Neuronal stem cell (in vitro differentiated cells): ENCODE measurements around the gene TEX28.

Experiments used
- DNase-seq: peaks from one replicate; pipeline ENCODE4 v3.0.0-alpha.2; 2013; ENCODE audit warnings: low spot score
- H2AFZ ChIP-seq: one replicate; pipeline ENCODE4 v1.6.1; 2013; ENCODE audit warnings: mild to moderate bottlenecking, low read length, inconsistent platforms
- H2AK5ac ChIP-seq: 2 replicates; pipeline ENCODE4 v1.6.1; 2013; ENCODE audit warnings: low read depth, mild to moderate bottlenecking, inconsistent platforms, low read length, moderate library complexity, mixed read lengths
- H2BK120ac ChIP-seq: 2 replicates; pipeline ENCODE4 v1.6.1; 2013; ENCODE audit warnings: low read depth, mild to moderate bottlenecking, inconsistent platforms, low read length, moderate library complexity, mixed read lengths
- H2BK12ac ChIP-seq: one replicate; pipeline ENCODE4 v1.6.1; 2013; ENCODE audit warnings: low read length, inconsistent platforms
- H2BK15ac ChIP-seq: 2 replicates; pipeline ENCODE4 v1.6.1; 2013; ENCODE audit warnings: mild to moderate bottlenecking, low read length, inconsistent platforms, mixed read lengths
- H2BK5ac ChIP-seq: one replicate; pipeline ENCODE4 v1.6.1; 2013; ENCODE audit warnings: inconsistent platforms, mild to moderate bottlenecking, low read length, moderate library complexity
- H3K14ac ChIP-seq: one replicate; pipeline ENCODE4 v1.6.1; 2013; ENCODE audit warnings: low read length, inconsistent platforms
- H3K18ac ChIP-seq: 2 replicates; pipeline ENCODE4 v1.6.1; 2013; ENCODE audit warnings: low read length, inconsistent platforms
- H3K23ac ChIP-seq: 2 replicates; pipeline ENCODE4 v1.6.1; 2013; ENCODE audit warnings: low read depth, mild to moderate bottlenecking, mixed read lengths, low read length, inconsistent platforms; ENCODE audit not compliant: poor library complexity
- H3K27ac ChIP-seq: replicated peaks from 3 replicates; pipeline ENCODE4 v1.5.1; 2013; ENCODE audit warnings: low read length, inconsistent platforms
- H3K27me3 ChIP-seq, 3 experiments: 2 replicates each; pipeline ENCODE4 v1.6.1; 2013; ENCODE audit warnings: low read length in 3 of 3, mild to moderate bottlenecking in 2 of 3, inconsistent platforms in 1 of 3, low read depth in 1 of 3, mixed read lengths in 1 of 3, moderate library complexity in 1 of 3; ENCODE audit not compliant: control insufficient read depth in 3 of 3, insufficient read depth in 3 of 3
- H3K36me3 ChIP-seq, 2 donors: replicated peaks in 1 of 2; 2 replicates each; pipeline ENCODE4 v1.6.1; 2013; ENCODE audit warnings: low read length in 2 of 2; ENCODE audit not compliant: control insufficient read depth in 2 of 2, insufficient read depth in 2 of 2
- H3K4ac ChIP-seq: 2 replicates; pipeline ENCODE4 v1.6.1; 2013; ENCODE audit warnings: inconsistent platforms, mild to moderate bottlenecking, low read length, moderate library complexity
- H3K4me1 ChIP-seq, 2 donors: 1 replicate in 1 of 2; 2 replicates in 1 of 2; pipeline ENCODE4 v1.6.1; 2013; ENCODE audit warnings: low read length in 2 of 2, low read depth in 1 of 2; ENCODE audit not compliant: control insufficient read depth in 2 of 2, insufficient read depth in 1 of 2
- H3K4me2 ChIP-seq: one replicate; pipeline ENCODE4 v1.6.1; 2013; ENCODE audit warnings: mild to moderate bottlenecking, low read length, inconsistent platforms; ENCODE audit not compliant: insufficient read depth, poor library complexity, severe bottlenecking
- H3K4me3 ChIP-seq, 2 donors: 2 replicates each; pipeline ENCODE4 v1.5.1; 2013; ENCODE audit warnings: low read length in 2 of 2, mild to moderate bottlenecking in 2 of 2, inconsistent platforms in 1 of 2, moderate library complexity in 1 of 2
- H3K79me1 ChIP-seq: one replicate; pipeline ENCODE4 v1.6.1; 2013; ENCODE audit warnings: low read depth, mild to moderate bottlenecking, inconsistent platforms, low read length, moderate library complexity
- H3K9ac ChIP-seq: one replicate; pipeline ENCODE4 v1.6.1; 2013; ENCODE audit warnings: mild to moderate bottlenecking, low read depth, low read length, inconsistent platforms; ENCODE audit not compliant: poor library complexity
- H3K9me3 ChIP-seq, 2 donors: replicated peaks in 1 of 2; 2 replicates each; pipeline versions ENCODE3 to v1.6.1; 2013; ENCODE audit warnings: low read length in 2 of 2, mild to moderate bottlenecking in 2 of 2, inconsistent platforms in 1 of 2, low read depth in 1 of 2, mixed read lengths in 1 of 2, moderate library complexity in 1 of 2; ENCODE audit not compliant: control insufficient read depth in 2 of 2, insufficient read depth in 1 of 2
- H4K8ac ChIP-seq: one replicate; pipeline ENCODE4 v1.6.1; 2013; ENCODE audit warnings: low read depth, mild to moderate bottlenecking, inconsistent platforms, low read length, moderate library complexity
- H4K91ac ChIP-seq: one replicate; pipeline ENCODE4 v1.6.1; 2013; ENCODE audit warnings: low read length, low read depth, mild to moderate bottlenecking, inconsistent platforms; ENCODE audit not compliant: poor library complexity
- WGBS, 2 donors: extraction: QIAGEN DNeasy Blood & Tissue Kit; methylation state at CpG; one replicate each; pipeline ENCODE4 v1.1.7; 2013; ENCODE audit warnings: missing lambda C conversion rate in 2 of 2, mixed read lengths in 1 of 2; ENCODE audit not compliant: insufficient read length in 2 of 2, insufficient replicate concordance in 1 of 2; ENCODE audit errors: extremely low coverage in 2 of 2; 5-methylcytosine and 5-hydroxymethylcytosine counted together

Gene TEX28

DNA sequence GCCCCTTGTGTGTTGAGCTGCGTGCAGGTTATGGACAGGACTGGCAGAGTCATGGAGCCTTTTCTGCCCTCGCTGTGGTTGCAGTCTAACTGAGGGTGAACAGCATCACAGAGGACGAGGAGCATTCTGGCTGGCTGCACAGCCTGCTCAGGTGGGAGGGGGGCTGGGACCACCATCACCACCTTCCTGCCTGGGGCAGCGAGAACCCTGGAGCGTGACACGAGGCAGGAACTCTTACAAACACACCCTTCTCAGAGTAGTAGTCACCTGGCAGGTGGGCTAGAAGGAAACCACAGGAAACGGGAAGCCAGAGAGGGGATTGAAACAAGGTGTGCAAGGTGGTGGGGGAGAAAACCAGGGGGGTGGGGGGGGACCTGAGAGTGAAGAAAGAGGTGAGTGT, 26.2 kb upstream of the TEX28 start:
- no peak overlapping the region for H3K4me2 ChIP-seq
- DNase-seq = no peak
- no peak overlapping the region for H3K27ac ChIP-seq
- H3K9me3 ChIP-seq = no peaks in the 10 kb centered on the region
- no CpG with 5 or more reads among the region's 7 CpGs for WGBS, 2 donors
- H2BK12ac ChIP-seq = no peak overlapping the region
- no peak overlapping the region for H4K91ac ChIP-seq
- H3K36me3 ChIP-seq = no peaks in the 10 kb centered on the region
- peak overlapping the region; percentile 21 for H3K14ac ChIP-seq
- no peak overlapping the region for H4K8ac ChIP-seq
- H2BK5ac ChIP-seq = no peak overlapping the region
- no peak overlapping the region for H3K4me3 ChIP-seq
- no peak overlapping the region for H3K18ac ChIP-seq
- H2AK5ac ChIP-seq = no peak overlapping the region
- H2BK15ac ChIP-seq = no peak overlapping the region
- H3K4me1 ChIP-seq = no peaks in the 10 kb centered on the region
- H3K23ac ChIP-seq = no peak overlapping the region
- H3K4ac ChIP-seq = no peak overlapping the region
- no peaks in the 10 kb centered on the region for H3K79me1 ChIP-seq
- H3K9ac ChIP-seq = no peak overlapping the region
- no peak overlapping the region for H2AFZ ChIP-seq
- peaks cover 0 to 52% (median 0%) of the 10 kb centered on the region in 3 experiments for H3K27me3 ChIP-seq
- no peak overlapping the region for H2BK120ac ChIP-seq

DNA sequence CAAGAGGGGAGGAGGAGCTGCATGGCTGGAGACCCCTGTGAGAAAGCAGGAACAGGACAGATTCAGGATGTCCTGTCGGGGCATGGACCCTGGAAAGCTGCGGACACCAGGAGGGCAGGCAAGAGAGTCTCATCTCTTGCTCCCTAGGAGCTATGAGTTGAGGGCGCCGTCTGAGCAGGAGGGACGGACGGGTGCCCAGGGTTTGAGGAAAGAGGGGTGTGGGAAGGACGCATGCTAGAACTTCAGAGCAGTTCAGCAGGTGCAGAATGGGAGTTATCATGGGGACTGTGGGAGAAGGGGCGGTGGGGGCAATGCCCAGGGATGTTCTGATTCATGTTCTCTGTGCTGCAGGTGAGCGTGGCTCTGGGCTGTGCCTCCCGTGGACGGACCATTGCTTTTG, 25.5 kb upstream of the TEX28 start:
- H3K23ac ChIP-seq = no peak overlapping the region
- peaks cover 0 to 54% (median 0%) of the 10 kb centered on the region in 3 experiments for H3K27me3 ChIP-seq
- H3K4me3 ChIP-seq = no peak overlapping the region
- no peak overlapping the region for H3K4ac ChIP-seq
- no peak overlapping the region for H2BK120ac ChIP-seq
- H2AK5ac ChIP-seq = no peak overlapping the region
- no peak overlapping the region for H3K18ac ChIP-seq
- H4K8ac ChIP-seq = no peak overlapping the region
- H3K4me1 ChIP-seq = no peaks in the 10 kb centered on the region
- H2BK15ac ChIP-seq = no peak overlapping the region
- H3K9me3 ChIP-seq = no peaks in the 10 kb centered on the region
- DNase-seq = no peak
- no peak overlapping the region for H4K91ac ChIP-seq
- H2AFZ ChIP-seq = no peak overlapping the region
- no CpG with 5 or more reads among the region's 11 CpGs for WGBS, 2 donors
- no peak overlapping the region for H3K4me2 ChIP-seq
- no peak overlapping the region for H3K14ac ChIP-seq
- no peak overlapping the region for H2BK5ac ChIP-seq
- H3K36me3 ChIP-seq = no peaks in the 10 kb centered on the region
- no peak overlapping the region for H2BK12ac ChIP-seq
- no peak overlapping the region for H3K9ac ChIP-seq
- H3K27ac ChIP-seq = no peak overlapping the region
- no peaks in the 10 kb centered on the region for H3K79me1 ChIP-seq

DNA sequence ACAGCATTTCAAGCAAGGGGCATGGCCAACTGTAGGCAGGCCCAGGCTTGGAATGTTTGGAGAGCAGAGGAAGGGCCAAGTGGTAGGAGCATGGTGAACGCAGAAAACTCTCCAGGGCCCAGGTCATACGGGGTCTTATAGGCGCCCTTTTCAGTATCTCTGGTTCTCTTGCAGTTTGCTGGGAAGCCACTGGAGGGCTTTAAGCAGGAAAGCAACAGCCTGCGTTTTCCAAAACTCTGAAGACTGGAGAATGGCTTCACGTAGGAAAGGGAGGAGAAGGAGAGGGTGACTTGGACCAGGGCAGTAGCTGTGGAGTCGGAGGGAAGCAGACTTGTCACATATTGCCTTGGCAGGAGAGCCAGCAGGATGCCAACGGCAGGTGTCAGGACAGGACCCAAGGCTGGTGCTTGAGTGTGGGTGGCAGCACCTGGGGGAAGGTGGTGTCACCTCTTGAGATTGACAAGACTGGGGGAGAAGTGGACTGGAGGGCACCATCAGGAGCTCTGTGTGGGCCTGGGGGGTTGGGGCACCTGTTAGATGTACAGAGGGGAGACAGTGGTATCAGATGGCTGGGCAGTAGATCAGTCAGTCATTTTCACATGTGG, 22.6 kb upstream of the TEX28 start:
- no CpG with 5 or more reads among the region's 7 CpGs for WGBS, 2 donors

DNA sequence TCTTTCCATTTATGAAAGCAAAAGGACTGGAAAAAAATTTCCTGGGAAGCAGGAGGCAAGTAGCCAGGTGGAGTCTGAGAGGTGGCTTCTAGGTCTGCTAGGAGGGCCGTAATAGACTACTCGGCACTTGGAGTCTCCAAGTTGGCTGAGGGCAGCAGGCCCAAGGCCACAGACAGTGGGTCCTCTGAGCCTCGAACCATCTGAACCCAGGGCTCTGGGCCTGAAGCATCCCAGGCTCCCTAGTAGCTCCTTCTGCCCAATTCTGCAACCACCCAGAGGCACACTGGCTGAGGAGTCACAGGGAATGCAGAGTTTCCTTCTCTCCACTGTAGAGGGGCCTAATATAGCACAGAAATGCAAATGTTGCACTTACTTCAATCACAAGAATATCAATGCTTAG, 20.5 kb upstream of the TEX28 start:
- no peaks in the 10 kb centered on the region for H3K9me3 ChIP-seq
- no peak overlapping the region for H2AFZ ChIP-seq
- peaks cover 0 to 57% (median 0%) of the 10 kb centered on the region in 3 experiments for H3K27me3 ChIP-seq
- WGBS, 2 donors = no CpG with 5 or more reads among the region's 3 CpGs
- no peak overlapping the region for H3K4me3 ChIP-seq
- H3K14ac ChIP-seq = no peak overlapping the region
- H4K8ac ChIP-seq = no peak overlapping the region
- no peaks in the 10 kb centered on the region for H3K36me3 ChIP-seq
- H3K9ac ChIP-seq = no peak overlapping the region
- H2BK12ac ChIP-seq = no peak overlapping the region
- H2BK120ac ChIP-seq = no peak overlapping the region
- DNase-seq = no peak
- peaks cover 0 to 5% of the 10 kb centered on the region in 2 donors for H3K4me1 ChIP-seq
- H3K4me2 ChIP-seq = no peak overlapping the region
- no peaks in the 10 kb centered on the region for H3K79me1 ChIP-seq
- no peak overlapping the region for H2AK5ac ChIP-seq
- no peak overlapping the region for H3K4ac ChIP-seq
- no peak overlapping the region for H2BK15ac ChIP-seq
- no peak overlapping the region for H3K27ac ChIP-seq
- no peak overlapping the region for H3K18ac ChIP-seq
- no peak overlapping the region for H2BK5ac ChIP-seq
- H4K91ac ChIP-seq = no peak overlapping the region
- H3K23ac ChIP-seq = no peak overlapping the region

More for the DNA sequence above, 22.6 kb upstream of the TEX28 start:
- Histone ChIP-seq H3K27ac (no peak overlapping the region), H3K27me3 (peaks cover 0 to 49% (median 0%) of the 10 kb centered on the region in 3 experiments), H3K36me3 (no peaks in the 10 kb centered on the region), H2BK5ac (no peak overlapping the region), H3K23ac (no peak overlapping the region), H3K79me1 (no peaks in the 10 kb centered on the region), H3K9ac (no peak overlapping the region), H4K91ac (no peak overlapping the region), H4K8ac (no peak overlapping the region), H3K4me3 (no peak overlapping the region), H3K9me3 (no peaks in the 10 kb centered on the region), H3K14ac (no peak overlapping the region), H3K18ac (no peak overlapping the region), H3K4me2 (no peak overlapping the region), H2BK12ac (no peak overlapping the region), H3K4me1 (peaks cover 0 to 5% of the 10 kb centered on the region in 2 donors), H3K4ac (no peak overlapping the region), H2AFZ (no peak overlapping the region), H2BK15ac (no peak overlapping the region), H2BK120ac (no peak overlapping the region), H2AK5ac (no peak overlapping the region)
- DNase-seq = no peak
